GM23338 (cell line): ENCODE results near the gene MKX. TPM values are rescaled to one million over a fixed set of nuclear protein-coding genes. Genes with fewer than 3 reads are reported as not detected.

Experiments used
- ATAC-seq: fragments of 200-7000 bp; cut with Tn5 transposase; 3 replicates; pipeline ENCODE4 v1.9.1; 2020
- DNase-seq: peaks from one replicate; pipeline ENCODE4 v3.0.0-alpha.2; 2015; ENCODE audit warnings: low spot score
- H2AFZ ChIP-seq: fragments of 200-600 bp; sonication (generic); 2 replicates; pipeline ENCODE4 v1.8.0; 2016; ENCODE audit warnings: antibody characterized with exemption, mild to moderate bottlenecking, moderate library complexity
- H3F3A ChIP-seq: fragments of 200-600 bp; sonication (generic); replicated peaks from 2 replicates; pipeline ENCODE4 v1.8.0; 2017; ENCODE audit warnings: antibody characterized with exemption, mixed run types, low read depth
- H3K27ac ChIP-seq: fragments of 200-600 bp; sonication (generic); 2 replicates; pipeline ENCODE4 v1.6.1; 2016; ENCODE audit warnings: low read depth
- H3K27me3 ChIP-seq: fragments of 200-600 bp; sonication (generic); 2 replicates; pipeline ENCODE4 v1.8.0; 2016; ENCODE audit warnings: mild to moderate bottlenecking, mixed run types, moderate library complexity; ENCODE audit not compliant: insufficient read depth
- H3K36me3 ChIP-seq: fragments of 200-600 bp; sonication (generic); 2 replicates; pipeline ENCODE4 v1.8.0; 2016; ENCODE audit warnings: mild to moderate bottlenecking; ENCODE audit not compliant: insufficient read depth
- H3K4me1 ChIP-seq: fragments of 200-600 bp; sonication (generic); 2 replicates; pipeline ENCODE4 v1.8.0; 2016; ENCODE audit warnings: mild to moderate bottlenecking, moderate library complexity; ENCODE audit not compliant: insufficient read depth
- H3K4me2 ChIP-seq: fragments of 200-600 bp; sonication (generic); 2 replicates; pipeline ENCODE4 v1.7.1; 2017; ENCODE audit warnings: mixed run types
- H3K4me3 ChIP-seq: fragments of 200-600 bp; sonication (generic); 2 replicates; pipeline ENCODE4 v1.6.1; 2016; ENCODE audit warnings: mixed run types
- H3K79me2 ChIP-seq: fragments of 200-600 bp; sonication (generic); replicated peaks from 2 replicates; pipeline ENCODE4 v1.8.0; 2017; ENCODE audit warnings: mild to moderate bottlenecking; ENCODE audit not compliant: insufficient read depth
- H3K9me2 ChIP-seq: fragments of 200-600 bp; sonication (generic); 2 replicates; pipeline ENCODE4 v1.8.0; 2017; ENCODE audit not compliant: insufficient read depth
- H4K20me1 ChIP-seq: fragments of 200-600 bp; sonication (generic); replicated peaks from 2 replicates; pipeline ENCODE4 v1.8.0; 2017; ENCODE audit warnings: mild to moderate bottlenecking; ENCODE audit not compliant: insufficient read depth
- H3K27ac Mint-ChIP-seq: 2 replicates; pipeline ENCODE4 v1.8.0; 2020; ENCODE audit warnings: inconsistent platforms, mild to moderate bottlenecking, moderate library complexity, mixed read lengths
- H3K27me3 Mint-ChIP-seq: 3 replicates; pipeline ENCODE4 v1.8.0; 2022; ENCODE audit warnings: low read depth, mild to moderate bottlenecking, moderate library complexity, mixed read lengths, inconsistent platforms; ENCODE audit not compliant: insufficient read depth, poor library complexity
- H3K36me3 Mint-ChIP-seq: 3 replicates; pipeline ENCODE4 v1.8.0; 2021; ENCODE audit warnings: low read depth, mild to moderate bottlenecking, inconsistent platforms, moderate library complexity, mixed read lengths
- H3K4me1 Mint-ChIP-seq: 3 replicates; pipeline ENCODE4 v1.8.0; 2020; ENCODE audit warnings: mild to moderate bottlenecking, inconsistent platforms, mixed read lengths
- H3K4me3 Mint-ChIP-seq: 3 replicates; pipeline ENCODE4 v1.8.0; 2021; ENCODE audit warnings: moderate library complexity, mild to moderate bottlenecking, inconsistent platforms, mixed read lengths
- H3K9me3 Mint-ChIP-seq: 3 replicates; pipeline ENCODE4 v1.8.0; 2020; ENCODE audit warnings: moderate library complexity, mild to moderate bottlenecking, inconsistent platforms, mixed read lengths
- CREB1 ChIP-seq: fragments of 250-450 bp; sonication (Bioruptor Pico); IDR thresholded peaks from 2 replicates; pipeline ENCODE4 v1.5.0; 2020; ENCODE audit warnings: low read depth, mild to moderate bottlenecking, moderate library complexity
- EZH2 ChIP-seq: fragments of 200-600 bp; sonication (generic); IDR thresholded peaks from one replicate; pipeline ENCODE4 v1.8.0; 2017; ENCODE audit warnings: antibody characterized with exemption, mild to moderate bottlenecking, low read depth; ENCODE audit not compliant: unreplicated experiment
- EZH2phosphoT487 ChIP-seq: fragments of 200-600 bp; sonication (generic); IDR thresholded peaks from one replicate; pipeline ENCODE4 v1.8.1; 2018; ENCODE audit warnings: antibody characterized with exemption; ENCODE audit not compliant: unreplicated experiment
- JUNB ChIP-seq: IDR thresholded peaks from one replicate; pipeline ENCODE4 v1.6.1; 2016; ENCODE audit warnings: antibody characterized with exemption; ENCODE audit not compliant: unreplicated experiment
- NANOG ChIP-seq: IDR thresholded peaks from 2 replicates; pipeline ENCODE4 v1.6.1; 2016; ENCODE audit warnings: antibody characterized with exemption, borderline replicate concordance
- POLR2AphosphoS5 ChIP-seq: IDR thresholded peaks from 2 replicates; pipeline ENCODE4 v1.6.1; 2016; ENCODE audit warnings: antibody characterized with exemption, low read depth
- REST ChIP-seq: IDR thresholded peaks from one replicate; pipeline ENCODE4 v1.6.1; 2018; ENCODE audit warnings: antibody characterized with exemption; ENCODE audit not compliant: unreplicated experiment
- STAT1 ChIP-seq: IDR thresholded peaks from one replicate; pipeline ENCODE4 v1.6.1; 2016; ENCODE audit warnings: antibody characterized with exemption; ENCODE audit not compliant: unreplicated experiment
- ZNF114 ChIP-seq: fragments of 250-450 bp; sonication (Bioruptor Pico); IDR thresholded peaks from 2 replicates; pipeline ENCODE4 v1.5.0; 2020; ENCODE audit warnings: mild to moderate bottlenecking, moderate library complexity
- polyA plus RNA-seq: library from polyadenylated mRNA; unstranded; fragments of >200 nt; fragmentation: Nextera tagmentation; extraction: Ambion mirVana; gene quantifications from 2 replicates; pipeline ENCODE4 v1.2.1, GENCODE V29; 2016
- total RNA-seq: library from RNA; depleted of rRNA; stranded (reverse); fragments of >200 nt; shearing (Covaris generic); gene quantifications from 2 replicates; pipeline ENCODE4 v1.2.3, GENCODE V29; 2014
- TF ChIP-seq, protein P1 (sequence below): IDR thresholded peaks from 2 replicates; pipeline ENCODE4 v1.6.1; 2016; ENCODE audit warnings: antibody characterized with exemption
- TF ChIP-seq, protein P2 (sequence below), 2 experiments: fragments of 200-600 bp in 1 of 2; sonication (generic) in 1 of 2; conservative IDR thresholded peaks; 2 replicates each; pipeline versions ENCODE4 v1.5.1 to v1.6.1; 2016 to 2017; ENCODE audit warnings: antibody characterized with exemption in 2 of 2, low read depth in 2 of 2, mild to moderate bottlenecking in 2 of 2, moderate library complexity in 1 of 2

The MKX gene
- total and polyA plus RNA-seq, 2 experiments from 2014 or later = 0.66 to 0.97 TPM

- TF ChIP-seq, protein P1, sequence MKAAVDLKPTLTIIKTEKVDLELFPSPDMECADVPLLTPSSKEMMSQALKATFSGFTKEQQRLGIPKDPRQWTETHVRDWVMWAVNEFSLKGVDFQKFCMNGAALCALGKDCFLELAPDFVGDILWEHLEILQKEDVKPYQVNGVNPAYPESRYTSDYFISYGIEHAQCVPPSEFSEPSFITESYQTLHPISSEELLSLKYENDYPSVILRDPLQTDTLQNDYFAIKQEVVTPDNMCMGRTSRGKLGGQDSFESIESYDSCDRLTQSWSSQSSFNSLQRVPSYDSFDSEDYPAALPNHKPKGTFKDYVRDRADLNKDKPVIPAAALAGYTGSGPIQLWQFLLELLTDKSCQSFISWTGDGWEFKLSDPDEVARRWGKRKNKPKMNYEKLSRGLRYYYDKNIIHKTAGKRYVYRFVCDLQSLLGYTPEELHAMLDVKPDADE = no peak
Observed at GRCh38 chr10:27679369-27679912, 66.2 kb downstream of the MKX start (continued).

DNA sequence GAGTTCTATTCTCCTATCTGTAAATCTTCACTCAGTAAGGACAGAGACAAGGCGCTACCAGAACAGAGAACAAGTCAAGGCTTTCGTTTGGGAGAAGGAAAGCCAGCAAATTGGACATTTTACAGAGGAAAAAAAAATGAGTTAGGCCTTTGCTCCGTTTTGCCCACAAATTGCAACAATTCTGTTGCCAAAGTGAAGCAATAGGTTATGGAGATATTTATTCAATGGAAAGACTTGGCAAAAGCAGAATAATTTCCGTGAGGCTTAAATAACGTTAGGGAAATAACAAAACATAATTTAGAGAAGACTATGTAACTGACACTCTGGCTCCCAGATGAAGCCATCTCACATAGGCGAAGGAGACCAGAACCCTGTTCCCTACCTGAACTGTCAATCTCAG, 67.5 kb downstream of the MKX start:
- Histone ChIP-seq H2AFZ (no peak overlapping the region), H3F3A (no peaks in the 10 kb centered on the region), H3K9me2 (no peaks in the 10 kb centered on the region), H3K4me3 (no peak overlapping the region), H3K4me1 (peaks cover 4% of the 10 kb centered on the region; the same call in 1 of the 2 replicates), H3K36me3 (no peaks in the 10 kb centered on the region), H3K4me2 (no peak overlapping the region), H4K20me1 (no peaks in the 10 kb centered on the region), H3K79me2 (no peaks in the 10 kb centered on the region), H3K27ac (no peak overlapping the region), H3K27me3 (no peaks in the 10 kb centered on the region)
- H3K27ac Mint-ChIP-seq = no peak overlapping the region
- H3K4me3 Mint-ChIP-seq = no peak overlapping the region
- ATAC-seq = no peak
- H3K27me3 Mint-ChIP-seq = no peaks in the 10 kb centered on the region
- H3K36me3 Mint-ChIP-seq = no peaks in the 10 kb centered on the region
- peaks cover 15% of the 10 kb centered on the region for H3K4me1 Mint-ChIP-seq
- H3K9me3 Mint-ChIP-seq = no peaks in the 10 kb centered on the region
- no peak for DNase-seq
- no peak for TF ChIP-seq REST
- no peak for TF ChIP-seq ZNF114 (CRISPR knock-in tag)
- TF ChIP-seq JUNB = no peak
- no peak for TF ChIP-seq POLR2AphosphoS5
- TF ChIP-seq, protein P1 = no peak
- TF ChIP-seq NANOG = no peak
- TF ChIP-seq EZH2phosphoT487 = no peak
- no peak for TF ChIP-seq STAT1
- no peak for TF ChIP-seq EZH2
- TF ChIP-seq CREB1 (CRISPR knock-in tag) = no peak
- TF ChIP-seq, protein P2, sequence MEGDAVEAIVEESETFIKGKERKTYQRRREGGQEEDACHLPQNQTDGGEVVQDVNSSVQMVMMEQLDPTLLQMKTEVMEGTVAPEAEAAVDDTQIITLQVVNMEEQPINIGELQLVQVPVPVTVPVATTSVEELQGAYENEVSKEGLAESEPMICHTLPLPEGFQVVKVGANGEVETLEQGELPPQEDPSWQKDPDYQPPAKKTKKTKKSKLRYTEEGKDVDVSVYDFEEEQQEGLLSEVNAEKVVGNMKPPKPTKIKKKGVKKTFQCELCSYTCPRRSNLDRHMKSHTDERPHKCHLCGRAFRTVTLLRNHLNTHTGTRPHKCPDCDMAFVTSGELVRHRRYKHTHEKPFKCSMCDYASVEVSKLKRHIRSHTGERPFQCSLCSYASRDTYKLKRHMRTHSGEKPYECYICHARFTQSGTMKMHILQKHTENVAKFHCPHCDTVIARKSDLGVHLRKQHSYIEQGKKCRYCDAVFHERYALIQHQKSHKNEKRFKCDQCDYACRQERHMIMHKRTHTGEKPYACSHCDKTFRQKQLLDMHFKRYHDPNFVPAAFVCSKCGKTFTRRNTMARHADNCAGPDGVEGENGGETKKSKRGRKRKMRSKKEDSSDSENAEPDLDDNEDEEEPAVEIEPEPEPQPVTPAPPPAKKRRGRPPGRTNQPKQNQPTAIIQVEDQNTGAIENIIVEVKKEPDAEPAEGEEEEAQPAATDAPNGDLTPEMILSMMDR (conservative IDR thresholded peaks at IDR 0.05; ENCODE audit: low read depth in 2 of 2) = no peak
